Cardiac muscle cell (in vitro differentiated cells and primary cell): ENCODE results near the gene GOLGA6L9. TPM values are rescaled to one million over a fixed set of nuclear protein-coding genes. Genes with fewer than 3 reads are reported as not detected.
"Not testable (repeated sequence)": the region's sequence is repeated elsewhere in the genome, so short reads cannot be mapped to it uniquely, and the experiment has no call there.

Experiments
- DNase-seq, 2 donors: peaks; one replicate each; pipeline versions ENCODE4 v3.0.0 to v3.0.0-alpha.2; 2010 to 2017; ENCODE audit warnings: low read depth in 1 of 2, low spot score in 1 of 2
- H3K27ac ChIP-seq: fragments of 200-600 bp; sonication (generic); 2 replicates; pipeline ENCODE4 v1.5.1; 2016
- H3K27me3 ChIP-seq: fragments of 200-600 bp; sonication (generic); 2 replicates; pipeline ENCODE4 v1.6.0; 2016; ENCODE audit warnings: control low read depth
- H3K36me3 ChIP-seq: fragments of 200-600 bp; sonication (generic); 2 replicates; pipeline ENCODE4 v1.5.1; 2016; ENCODE audit warnings: control low read depth
- H3K4me1 ChIP-seq: fragments of 200-600 bp; sonication (generic); 2 replicates; pipeline ENCODE4 v1.8.1; 2017; ENCODE audit warnings: low read depth, mild to moderate bottlenecking, mixed run types
- H3K4me3 ChIP-seq: fragments of 200-600 bp; sonication (generic); 2 replicates; pipeline ENCODE4 v1.5.1; 2016; ENCODE audit warnings: mild to moderate bottlenecking
- H3K9me3 ChIP-seq: fragments of 200-600 bp; sonication (generic); 2 replicates; pipeline ENCODE4 v1.5.1; 2017; ENCODE audit warnings: low read depth, mild to moderate bottlenecking, control low read depth
- CTCF ChIP-seq: IDR thresholded peaks from 2 replicates; pipeline ENCODE4 v1.5.1; 2012; ENCODE audit warnings: low read depth, mild to moderate bottlenecking, low read length
- polyA plus RNA-seq: library from polyadenylated mRNA; unstranded; fragments of >200 nt; fragmentation: Nextera tagmentation; extraction: Ambion mirVana; gene quantifications from 2 replicates; pipeline ENCODE4 v1.2.1, GENCODE V29; 2016
- total RNA-seq: library from RNA; depleted of rRNA; stranded (reverse); fragments of >200 nt; gene quantifications from 2 replicates; pipeline ENCODE4 v1.2.3, GENCODE V29; 2016

Gene GOLGA6L9
- total RNA-seq = 6.7 and 30.1 TPM in 2 replicates
- polyA plus RNA-seq = 7.3 and 12.0 TPM in 2 replicates

- not testable (repeated sequence) for H3K9me3 ChIP-seq, H3K4me1 ChIP-seq, DNase-seq, H3K27me3 ChIP-seq, H3K36me3 ChIP-seq, H3K27ac ChIP-seq, H3K4me3 ChIP-seq
Measured at GRCh38 chr15:82429693-82430092, at the start of gene GOLGA6L9. GOLGA6L9 (plus strand) TSS chr15:82429816; CDS start chr15:82430080, 264 bp downstream.

GRCh38 chr15:82381330-82381955 lies 48.2 kb upstream of the GOLGA6L9 start:
- H3K4me3 ChIP-seq, H3K27ac ChIP-seq, DNase-seq, H3K4me1 ChIP-seq, H3K27me3 ChIP-seq, H3K9me3 ChIP-seq, H3K36me3 ChIP-seq: not testable (repeated sequence)

- H3K27me3 ChIP-seq, H3K4me3 ChIP-seq, DNase-seq, H3K27ac ChIP-seq, H3K36me3 ChIP-seq, H3K9me3 ChIP-seq: not testable (repeated sequence)
- H3K4me1 ChIP-seq = peaks cover 13% of the 10 kb centered on the region
Measured at GRCh38 chr15:82387209-82387608, 42.4 kb upstream of the GOLGA6L9 start.

- H3K27me3 ChIP-seq, H3K4me3 ChIP-seq, H3K27ac ChIP-seq, H3K36me3 ChIP-seq, H3K9me3 ChIP-seq, DNase-seq: not testable (repeated sequence)
- peaks cover 13% of the 10 kb centered on the region for H3K4me1 ChIP-seq
Measured at GRCh38 chr15:82390152-82390551, 39.5 kb upstream of the GOLGA6L9 start.

GRCh38 chr15:82392077-82392476 lies 37.5 kb upstream of the GOLGA6L9 start:
- not testable (repeated sequence) for H3K9me3 ChIP-seq

GRCh38 chr15:82393671-82394070 lies 35.9 kb upstream of the GOLGA6L9 start:
- no peaks in the 10 kb centered on the region for H3K27me3 ChIP-seq
- H3K4me1 ChIP-seq = peaks cover 13% of the 10 kb centered on the region
- DNase-seq = peak in 1 of 2 donors; percentile 5
- no peaks in the 10 kb centered on the region for H3K36me3 ChIP-seq
- H3K27ac ChIP-seq = no peak overlapping the region
- no peak for TF ChIP-seq CTCF
- no peak overlapping the region for H3K4me3 ChIP-seq
- H3K9me3 ChIP-seq = no peaks in the 10 kb centered on the region

More at GRCh38 chr15:82392077-82392476, 37.5 kb upstream of the GOLGA6L9 start:
- not testable (repeated sequence) for H3K27ac ChIP-seq, H3K36me3 ChIP-seq, H3K27me3 ChIP-seq, DNase-seq, H3K4me3 ChIP-seq
- H3K4me1 ChIP-seq = peaks cover 13% of the 10 kb centered on the region

- DNase-seq = peak in 1 of 2 donors; percentile 11
- not testable (repeated sequence) for H3K9me3 ChIP-seq, H3K36me3 ChIP-seq, H3K27ac ChIP-seq, H3K27me3 ChIP-seq, H3K4me3 ChIP-seq
- peaks cover 11% of the 10 kb centered on the region for H3K4me1 ChIP-seq
Measured at GRCh38 chr15:82395788-82396187, 33.8 kb upstream of the GOLGA6L9 start.

- peaks cover 7% of the 10 kb centered on the region for H3K4me1 ChIP-seq
- H3K4me3 ChIP-seq = no peak overlapping the region
- H3K9me3 ChIP-seq = no peaks in the 10 kb centered on the region
- DNase-seq = no peak
- H3K27me3 ChIP-seq = no peaks in the 10 kb centered on the region
- TF ChIP-seq CTCF = no peak
- no peak overlapping the region for H3K27ac ChIP-seq
- H3K36me3 ChIP-seq = no peaks in the 10 kb centered on the region
Measured at GRCh38 chr15:82397817-82398216, 31.8 kb upstream of the GOLGA6L9 start.

GRCh38 chr15:82398785-82399184 lies 30.8 kb upstream of the GOLGA6L9 start:
- no peaks in the 10 kb centered on the region for H3K9me3 ChIP-seq
- DNase-seq = no peak
- no peak overlapping the region for H3K4me3 ChIP-seq
- H3K4me1 ChIP-seq = peaks cover 7% of the 10 kb centered on the region
- no peak overlapping the region for H3K27ac ChIP-seq
- H3K36me3 ChIP-seq = no peaks in the 10 kb centered on the region
- no peaks in the 10 kb centered on the region for H3K27me3 ChIP-seq
- no peak for TF ChIP-seq CTCF

- not testable (repeated sequence) for DNase-seq, H3K36me3 ChIP-seq, H3K27ac ChIP-seq
Measured at GRCh38 chr15:82399366-82400103, 30.1 kb upstream of the GOLGA6L9 start.

GRCh38 chr15:82401918-82402317 lies 27.7 kb upstream of the GOLGA6L9 start:
- not testable (repeated sequence) for H3K27ac ChIP-seq, H3K9me3 ChIP-seq, H3K4me1 ChIP-seq, H3K4me3 ChIP-seq, DNase-seq, H3K27me3 ChIP-seq
- H3K36me3 ChIP-seq = peaks cover 11% of the 10 kb centered on the region

More at GRCh38 chr15:82399366-82400103, 30.1 kb upstream of the GOLGA6L9 start:
- H3K9me3 ChIP-seq, H3K4me1 ChIP-seq, H3K4me3 ChIP-seq, H3K27me3 ChIP-seq: not testable (repeated sequence)
